H1 (cell line): Measurements from ENCODE around the gene ZBTB49. TPM values are rescaled to one million over a fixed set of nuclear protein-coding genes. Genes with fewer than 3 reads are reported as not detected.

ENCODE experiments used
- CTCF ChIA-PET: fragments of 300-600 bp; sonication (Branson Sonifier 250); formaldehyde crosslinking; loops from one replicate; lab custom pipeline; 2021; ENCODE audit not compliant: partially characterized antibody; lab: Charles Lee
- POLR2A ChIA-PET: fragments of 300-600 bp; sonication (Branson Sonifier 250); formaldehyde crosslinking; loops from one replicate; lab custom pipeline; 2021; ENCODE audit warnings: inconsistent platforms; ENCODE audit not compliant: partially characterized antibody; lab: Charles Lee
- DNase-seq, 2 experiments: peaks; one replicate each; pipeline versions ENCODE4 v3.0.0 to v3.0.0-alpha.2; 2010 to 2022; ENCODE audit warnings: low spot score in 2 of 2, low read depth in 1 of 2, mixed read lengths in 1 of 2
- FAIRE-seq: peaks from 2 replicates; lab custom pipeline; 2011; peaks lifted over from hg19 to GRCh38; lab: Jason Lieb, UNC
- H2AFZ ChIP-seq: 2 replicates; pipeline ENCODE4 v1.8.1; 2012; ENCODE audit warnings: low read length, inconsistent platforms
- H2AK5ac ChIP-seq: 2 replicates; pipeline ENCODE4 v1.6.1; 2013; ENCODE audit warnings: low read depth, low read length
- H2BK120ac ChIP-seq: replicated peaks from 2 replicates; pipeline ENCODE3; 2013; ENCODE audit warnings: low read depth, low read length, inconsistent platforms
- H2BK12ac ChIP-seq: 2 replicates; pipeline ENCODE4 v1.6.1; 2013; ENCODE audit warnings: low read depth, low read length
- H2BK15ac ChIP-seq: 2 replicates; pipeline ENCODE4 v1.6.1; 2013; ENCODE audit warnings: low read length
- H2BK20ac ChIP-seq: 2 replicates; pipeline ENCODE4 v1.6.1; 2013; ENCODE audit warnings: low read length
- H2BK5ac ChIP-seq: 2 replicates; pipeline ENCODE4 v1.6.1; 2013; ENCODE audit warnings: low read depth, low read length
- H3K14ac ChIP-seq: 2 replicates; pipeline ENCODE4 v1.6.1; 2013; ENCODE audit warnings: inconsistent platforms; ENCODE audit not compliant: insufficient read length
- H3K18ac ChIP-seq: 2 replicates; pipeline ENCODE4 v1.6.1; 2013; ENCODE audit warnings: low read length; ENCODE audit errors: extremely low read depth
- H3K23ac ChIP-seq: 2 replicates; pipeline ENCODE4 v1.6.1; 2013; ENCODE audit warnings: inconsistent platforms; ENCODE audit not compliant: insufficient read length
- H3K23me2 ChIP-seq: 2 replicates; pipeline ENCODE4 v1.6.1; 2013; ENCODE audit warnings: low read depth, low read length
- H3K27ac ChIP-seq: 2 replicates; pipeline ENCODE4 v1.6.1; 2011; ENCODE audit warnings: low read depth, low read length, inconsistent platforms
- H3K27me3 ChIP-seq, 4 experiments: replicated peaks in 1 of 4; 1 replicate in 1 of 4; 2 replicates in 3 of 4; pipeline versions ENCODE4 v1.6.1 to v1.8.1; 2011 to 2013; ENCODE audit warnings: low read length in 3 of 4, mild to moderate bottlenecking in 3 of 4, inconsistent platforms in 2 of 4, mixed read lengths in 2 of 4, moderate library complexity in 1 of 4; ENCODE audit not compliant: control insufficient read depth in 3 of 4, insufficient read depth in 3 of 4; ENCODE audit errors: extremely low read depth in 1 of 4
- H3K36me3 ChIP-seq, 4 experiments: 2 replicates each; pipeline versions ENCODE4 v1.6.1 to v1.8.1; 2011 to 2013; ENCODE audit warnings: mild to moderate bottlenecking in 4 of 4, low read length in 3 of 4, moderate library complexity in 2 of 4, control low read depth in 1 of 4, inconsistent platforms in 1 of 4; ENCODE audit not compliant: insufficient read depth in 4 of 4, control insufficient read depth in 2 of 4
- H3K4ac ChIP-seq: replicated peaks from 2 replicates; pipeline ENCODE3; 2013; ENCODE audit warnings: low read length, low read depth, mixed read lengths, inconsistent platforms; ENCODE audit not compliant: insufficient read length
- H3K4me1 ChIP-seq, 4 experiments: replicated peaks in 1 of 4; 1 replicate in 1 of 4; 2 replicates in 3 of 4; pipeline versions ENCODE4 v1.6.1 to v1.8.1; 2011 to 2013; ENCODE audit warnings: low read length in 3 of 4, inconsistent platforms in 2 of 4, mixed read lengths in 1 of 4; ENCODE audit not compliant: insufficient read depth in 4 of 4, control insufficient read depth in 3 of 4
- H3K4me2 ChIP-seq, 2 experiments: 2 replicates each; pipeline versions ENCODE4 v1.6.1 to v1.8.1; 2011 to 2013; ENCODE audit warnings: low read depth in 2 of 2, low read length in 2 of 2, control low read depth in 1 of 2, inconsistent platforms in 1 of 2, mild to moderate bottlenecking in 1 of 2; ENCODE audit not compliant: insufficient read depth in 1 of 2
- H3K4me3 ChIP-seq, 4 experiments: fragments of 200-600, 300-600 bp in 1 of 4; sonication (generic), shearing (Covaris generic), sonication (Bioruptor Twin) in 1 of 4; 2 replicates each; pipeline versions ENCODE4 v1.5.1 to v1.8.1; 2011 to 2016; ENCODE audit warnings: low read length in 4 of 4, low read depth in 3 of 4, control low read depth in 2 of 4, inconsistent platforms in 2 of 4, mild to moderate bottlenecking in 2 of 4, mixed read lengths in 1 of 4, moderate library complexity in 1 of 4; ENCODE audit not compliant: insufficient read depth in 2 of 4; ENCODE audit errors: extremely low read depth in 1 of 4
- H3K56ac ChIP-seq: replicated peaks from 2 replicates; pipeline ENCODE3; 2013; ENCODE audit warnings: low read depth, mild to moderate bottlenecking, mixed read lengths, low read length, inconsistent platforms; ENCODE audit not compliant: insufficient read length
- H3K79me1 ChIP-seq: 2 replicates; pipeline ENCODE4 v1.6.1; 2013; ENCODE audit warnings: low read depth, low read length, control low read depth
- H3K79me2 ChIP-seq, 2 experiments: 2 replicates each; pipeline versions ENCODE4 v1.6.1 to v1.8.1; 2012 to 2013; ENCODE audit warnings: low read length in 2 of 2, mild to moderate bottlenecking in 2 of 2, inconsistent platforms in 1 of 2; ENCODE audit not compliant: insufficient read depth in 2 of 2, control insufficient read depth in 1 of 2
- H3K9ac ChIP-seq, 4 experiments: replicated peaks in 1 of 4; 1 replicate in 1 of 4; 2 replicates in 3 of 4; pipeline versions ENCODE4 v1.6.1 to v1.8.1; 2011 to 2013; ENCODE audit warnings: low read depth in 3 of 4, low read length in 3 of 4, control low read depth in 2 of 4, mild to moderate bottlenecking in 2 of 4, moderate library complexity in 2 of 4, inconsistent platforms in 1 of 4; ENCODE audit errors: extremely low read depth in 1 of 4
- H3K9me3 ChIP-seq, 2 experiments: 2 replicates each; pipeline versions ENCODE4 v1.6.1 to v1.8.1; 2012 to 2013; ENCODE audit warnings: mild to moderate bottlenecking in 2 of 2, moderate library complexity in 2 of 2, control low read depth in 1 of 2, inconsistent platforms in 1 of 2, low read depth in 1 of 2, low read length in 1 of 2, mixed read lengths in 1 of 2; ENCODE audit not compliant: insufficient read depth in 2 of 2
- H4K20me1 ChIP-seq, 2 experiments: replicated peaks in 1 of 2; 2 replicates each; pipeline versions ENCODE3 to v1.8.1; 2011 to 2013; ENCODE audit warnings: inconsistent platforms in 2 of 2, low read length in 2 of 2, mild to moderate bottlenecking in 1 of 2; ENCODE audit not compliant: insufficient read depth in 2 of 2, control insufficient read depth in 1 of 2
- H4K5ac ChIP-seq: 2 replicates; pipeline ENCODE4 v1.6.1; 2013; ENCODE audit warnings: low read length, low read depth, mixed read lengths, inconsistent platforms; ENCODE audit not compliant: insufficient read length
- H4K8ac ChIP-seq: 2 replicates; pipeline ENCODE4 v1.8.0; 2013; ENCODE audit warnings: mild to moderate bottlenecking, moderate library complexity, low read length, inconsistent platforms; ENCODE audit not compliant: insufficient read depth; ENCODE audit errors: extremely low read depth
- H4K91ac ChIP-seq: replicated peaks from 2 replicates; pipeline ENCODE3; 2013; ENCODE audit warnings: low read length, mixed read lengths, inconsistent platforms; ENCODE audit not compliant: insufficient read length
- MAX ChIP-seq: IDR thresholded peaks from 2 replicates; pipeline ENCODE4 v1.6.1; 2012; ENCODE audit warnings: inconsistent platforms
- RBBP5 ChIP-seq: IDR thresholded peaks from 2 replicates; pipeline ENCODE4 v1.7.1; 2012; ENCODE audit warnings: low read depth, mild to moderate bottlenecking, inconsistent platforms, low read length, moderate library complexity, borderline replicate concordance
- TCF12 ChIP-seq: IDR thresholded peaks from 2 replicates; pipeline ENCODE4 v1.6.1; 2011; ENCODE audit warnings: low read depth, mild to moderate bottlenecking, low read length
- WGBS, 2 experiments: shearing (Covaris generic) in 1 of 2; methylation state at CpG; one replicate each; pipeline versions ENCODE4 v1.1.6 to v1.1.7; 2013 to 2015; ENCODE audit warnings: low lambda C conversion rate in 2 of 2, mixed read lengths in 2 of 2, inconsistent platforms in 1 of 2, low coverage in 1 of 2, missing lambda C conversion rate in 1 of 2; ENCODE audit not compliant: insufficient replicate concordance in 2 of 2, insufficient coverage in 1 of 2, insufficient read length in 1 of 2; ENCODE audit errors: extremely low coverage in 1 of 2, missing lambda C conversion rate in 1 of 2; 5-methylcytosine and 5-hydroxymethylcytosine counted together
- polyA plus RNA-seq, 7 experiments: library from polyadenylated mRNA; depleted of rRNA in 3 of 7; stranded (reverse) in 5 of 7; unstranded in 2 of 7; fragments of >200 nt in 5 of 7; fragments of 200-250 nt in 2 of 7; gene quantifications; 1 replicate in 5 of 7; 2 replicates in 1 of 7; 4 replicates in 1 of 7; pipeline versions ENCODE4 v1.2.1 to v1.2.3, GENCODE V29; 2011 to 2013; ENCODE audit warnings: missing spikeins in 2 of 7, mixed read lengths in 2 of 7
- total RNA-seq: library from RNA; stranded (reverse); fragmentation: NEBNext Ultra II Directional; extraction: Animal tissue kit (Norgen Biotek cat#: 25700); gene quantifications from 2 replicates; pipeline ENCODE4 v1.2.1, GENCODE V29; 2021

The ZBTB49 gene
- total and polyA plus RNA-seq, 2 of the 8 experiments (the other 6 are each of a cell fraction or from before 2014, with no cell fraction given): 4.2 to 6.8 TPM

GRCh38 chr4:4269331-4269731 lies 20.7 kb upstream of the ZBTB49 start:
- Histone ChIP-seq H4K5ac (no peak overlapping the region), H2BK12ac (no peak overlapping the region), H3K36me3 (peaks cover 7 to 56% (median 26%) of the 10 kb centered on the region in 4 experiments; a peak in 7 of 8 replicates), H4K20me1 (peaks cover 2% of the 10 kb centered on the region in 2 experiments), H2BK15ac (no peak overlapping the region), H3K27ac (no peak overlapping the region), H2AFZ (no peak overlapping the region), H2AK5ac (no peak overlapping the region)
- DNase-seq: no peak
- TF ChIP-seq TCF12 (no peak), MAX (no peak), RBBP5 (no peak)
- TF ChIP-seq, all 59 proteins: peak for 0
- Histone ChIP-seq H3K79me2 (no peaks in the 10 kb centered on the region), H3K4ac (no peak overlapping the region), H3K79me1 (no peaks in the 10 kb centered on the region), H3K9me3 (no peaks in the 10 kb centered on the region), H4K91ac (no peak overlapping the region), H2BK5ac (no peak overlapping the region), H3K18ac (no peak overlapping the region), H2BK20ac (no peak overlapping the region), H3K9ac (no peak overlapping the region), H4K8ac (no peak overlapping the region), H3K4me3 (no peak overlapping the region), H3K4me2 (no peak overlapping the region), H3K23me2 (no peaks in the 10 kb centered on the region), H3K4me1 (no peaks in the 10 kb centered on the region), H3K27me3 (peaks cover 0 to 2% (median 0%) of the 10 kb centered on the region in 4 experiments; a peak in 1 of 7 replicates), H3K14ac (no peak overlapping the region), H3K23ac (no peak overlapping the region), H3K56ac (no peak overlapping the region), H2BK120ac (no peak overlapping the region)
- no peak for FAIRE-seq
- ChIA-PET CTCF (interaction anchor here (1.1 kb wide), 1 partner anchor 66 kb away, joined by 3 read pairs; no protein-coding TSS in a partner anchor), POLR2A (interaction anchor here (1.5 kb wide), 1 partner anchor 9 kb away, joined by 3 read pairs; no protein-coding TSS in a partner anchor)
- WGBS, 2 experiments: 93% methylated on average over 11 of the region's 11 CpGs; no CpG with 5 or more reads in 1 of the 2 experiments
